Fibroblast of the aortic adventitia (primary cell): Measurements from ENCODE around the gene TTLL7. TPM values are rescaled to one million over a fixed set of nuclear protein-coding genes. Genes with fewer than 3 reads are reported as not detected.

Experiments used
- DNase-seq: peaks from one replicate; pipeline ENCODE4 v3.0.0-alpha.2; 2010; ENCODE audit warnings: low read depth
- H3K4me3 ChIP-seq: 2 replicates; pipeline ENCODE4 v1.5.1; 2011; ENCODE audit warnings: low read depth, mild to moderate bottlenecking, control low read depth, low read length, moderate library complexity
- total RNA-seq: library from RNA; depleted of rRNA; stranded (reverse); fragments of >200 nt; gene quantifications from 2 replicates; pipeline ENCODE4 v1.2.3, GENCODE V29; 2012; ENCODE audit warnings: low replicate concordance
- TF ChIP-seq, protein P1 (sequence below): IDR thresholded peaks from 2 replicates; pipeline ENCODE4 v1.5.1; 2011; ENCODE audit warnings: mild to moderate bottlenecking, low read length, control low read depth, inconsistent platforms; ENCODE audit not compliant: insufficient read depth

Gene TTLL7
- total RNA-seq, 1 donor: 20.9 TPM

DNA sequence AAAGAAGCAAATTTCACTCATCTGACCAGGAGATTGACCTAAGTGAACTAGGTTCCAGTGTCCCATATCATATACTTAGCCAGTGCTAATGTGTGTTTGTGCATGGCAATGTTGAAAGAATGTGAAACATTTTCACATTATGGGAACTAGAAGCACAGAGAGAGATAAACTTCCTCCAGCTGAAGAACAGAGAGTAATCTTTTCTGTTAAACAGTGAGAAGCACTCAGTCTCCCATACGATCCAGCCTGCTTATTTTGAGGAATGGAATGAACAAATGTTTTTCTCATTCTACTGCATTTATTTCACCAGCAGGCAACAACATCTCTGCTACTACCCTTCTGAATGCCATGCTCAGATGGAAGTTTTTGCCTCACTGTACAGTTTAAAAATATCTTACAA is 170.5 kb downstream of the TTLL7 start:
- TF ChIP-seq, protein P1, sequence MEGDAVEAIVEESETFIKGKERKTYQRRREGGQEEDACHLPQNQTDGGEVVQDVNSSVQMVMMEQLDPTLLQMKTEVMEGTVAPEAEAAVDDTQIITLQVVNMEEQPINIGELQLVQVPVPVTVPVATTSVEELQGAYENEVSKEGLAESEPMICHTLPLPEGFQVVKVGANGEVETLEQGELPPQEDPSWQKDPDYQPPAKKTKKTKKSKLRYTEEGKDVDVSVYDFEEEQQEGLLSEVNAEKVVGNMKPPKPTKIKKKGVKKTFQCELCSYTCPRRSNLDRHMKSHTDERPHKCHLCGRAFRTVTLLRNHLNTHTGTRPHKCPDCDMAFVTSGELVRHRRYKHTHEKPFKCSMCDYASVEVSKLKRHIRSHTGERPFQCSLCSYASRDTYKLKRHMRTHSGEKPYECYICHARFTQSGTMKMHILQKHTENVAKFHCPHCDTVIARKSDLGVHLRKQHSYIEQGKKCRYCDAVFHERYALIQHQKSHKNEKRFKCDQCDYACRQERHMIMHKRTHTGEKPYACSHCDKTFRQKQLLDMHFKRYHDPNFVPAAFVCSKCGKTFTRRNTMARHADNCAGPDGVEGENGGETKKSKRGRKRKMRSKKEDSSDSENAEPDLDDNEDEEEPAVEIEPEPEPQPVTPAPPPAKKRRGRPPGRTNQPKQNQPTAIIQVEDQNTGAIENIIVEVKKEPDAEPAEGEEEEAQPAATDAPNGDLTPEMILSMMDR: no peak
- no peak overlapping the region for H3K4me3 ChIP-seq
- no peak for DNase-seq

DNA sequence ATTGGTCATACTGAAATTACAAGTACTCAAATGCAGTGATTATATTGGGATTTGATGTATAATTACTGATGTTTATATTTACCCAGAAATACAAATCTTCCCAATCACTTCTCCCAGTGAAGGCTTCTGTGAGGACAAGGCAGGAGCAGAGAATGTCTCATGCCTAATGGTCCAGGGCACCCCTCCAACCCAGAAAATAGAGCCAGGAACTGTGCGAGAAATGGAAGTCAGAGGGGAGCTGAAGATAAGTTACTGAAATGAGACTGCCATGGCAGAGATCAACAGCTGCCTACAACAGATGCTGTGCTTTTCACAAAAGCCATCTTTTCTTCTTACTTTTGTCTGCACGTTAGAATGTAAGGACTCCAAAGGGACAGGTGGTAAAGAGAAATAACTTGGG is 171.2 kb downstream of the TTLL7 start:
- DNase-seq: no peak
- H3K4me3 ChIP-seq: no peak overlapping the region
- TF ChIP-seq, protein P1: no peak

DNA sequence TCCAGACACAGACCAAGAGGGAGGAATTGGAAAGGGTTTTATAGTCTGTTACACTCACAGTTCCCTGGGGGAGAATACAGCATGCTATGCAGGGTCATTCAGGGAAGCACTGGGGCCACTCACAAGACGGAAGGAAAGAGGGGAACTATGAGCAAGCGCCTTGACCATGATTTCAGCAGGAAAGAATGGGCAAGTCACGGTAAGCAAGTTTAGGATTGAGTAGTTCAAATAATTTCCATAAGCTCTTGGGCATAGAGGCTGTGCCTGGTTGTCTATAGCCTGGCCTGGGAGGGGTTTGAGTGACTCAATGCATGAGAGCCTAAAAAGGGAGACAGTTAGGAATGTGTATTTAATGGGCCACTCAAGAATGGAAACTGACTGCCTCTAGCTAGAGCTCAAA is 176.7 kb downstream of the TTLL7 start:
- DNase-seq: no peak
- TF ChIP-seq, protein P1: no peak
- no peak overlapping the region for H3K4me3 ChIP-seq

DNA sequence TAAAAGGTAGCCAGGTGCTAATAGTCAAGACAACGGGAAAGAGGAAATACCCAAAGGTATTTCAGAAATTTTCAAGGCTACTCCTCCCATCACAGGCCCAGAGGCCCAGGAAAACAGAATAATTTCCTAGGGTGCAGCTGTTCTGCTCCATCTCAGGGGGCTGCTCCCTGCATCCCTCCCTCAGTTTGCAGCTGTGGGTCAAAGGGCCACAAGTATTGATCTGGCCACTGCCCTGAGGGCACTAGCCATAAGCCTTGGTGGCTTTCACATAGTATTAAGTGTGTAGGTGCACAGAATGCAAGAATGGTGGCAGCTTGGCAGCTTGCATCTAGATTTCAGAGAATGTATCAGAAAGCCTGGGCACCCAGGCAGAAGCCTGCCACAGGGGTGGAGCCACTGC is 179.5 kb downstream of the TTLL7 start:
- no peak for DNase-seq
- no peak overlapping the region for H3K4me3 ChIP-seq
- TF ChIP-seq, protein P1: no peak

DNA sequence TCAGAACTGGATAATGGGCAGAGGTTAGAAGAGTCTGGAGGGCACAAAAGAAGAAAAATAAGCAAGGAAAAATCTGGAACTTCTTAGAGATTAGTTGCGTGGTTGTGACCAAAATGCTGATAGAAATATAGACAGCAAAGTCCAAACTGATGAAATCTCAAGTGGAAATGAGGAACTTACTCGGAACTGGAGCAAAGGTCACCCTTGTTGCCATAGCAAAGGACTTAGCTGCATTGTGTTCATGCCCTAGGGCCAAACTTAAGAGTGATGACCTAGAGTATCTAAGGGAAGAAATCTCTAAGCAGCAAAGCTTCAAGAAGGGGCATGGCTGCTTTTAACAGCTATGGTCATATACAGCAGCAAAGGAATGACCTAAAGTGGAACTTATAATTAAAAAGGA is 180.0 kb downstream of the TTLL7 start:
- H3K4me3 ChIP-seq: no peak overlapping the region
- peak; percentile 11 for DNase-seq
- TF ChIP-seq, protein P1: no peak

DNA sequence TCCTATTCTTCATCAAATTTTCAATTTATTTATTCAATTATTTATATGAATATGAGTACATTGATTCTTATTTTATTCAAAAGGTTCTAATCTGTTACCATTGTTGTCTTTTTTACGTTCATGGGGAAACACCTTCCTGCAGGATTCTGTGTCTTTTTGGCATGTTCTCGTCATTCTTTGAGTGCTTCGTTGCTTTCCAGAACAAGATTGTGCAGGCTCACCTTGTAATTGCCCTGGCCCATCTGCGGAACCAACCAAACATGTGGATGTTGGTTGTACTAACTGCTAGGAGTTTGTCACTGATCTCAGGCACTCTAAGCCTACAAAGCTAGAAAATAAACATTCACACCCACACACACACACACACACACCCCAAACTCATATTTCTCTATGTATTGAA is 182.1 kb downstream of the TTLL7 start:
- DNase-seq: no peak
- TF ChIP-seq, protein P1: no peak
- H3K4me3 ChIP-seq: no peak overlapping the region

DNA sequence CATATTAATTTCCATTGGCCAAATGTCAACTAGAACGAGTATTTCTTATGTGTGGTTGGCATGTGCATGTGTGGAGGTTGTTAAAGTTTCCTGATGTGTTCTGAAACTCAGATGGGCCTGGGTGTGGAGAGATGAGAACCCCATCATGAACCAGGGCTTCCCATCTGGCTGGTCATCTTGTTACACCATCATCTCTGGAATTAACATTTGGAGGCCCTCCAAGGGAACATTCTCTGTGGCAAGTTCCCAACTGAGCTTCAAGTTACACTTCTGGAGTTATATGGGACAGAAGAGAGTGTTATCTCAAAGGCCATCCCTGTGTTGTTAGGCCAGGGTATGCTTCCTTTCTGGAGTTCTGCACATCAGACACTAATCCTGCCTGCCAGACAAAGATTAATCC is 183.6 kb downstream of the TTLL7 start:
- peak; percentile 57 for DNase-seq
- H3K4me3 ChIP-seq: no peak overlapping the region
- TF ChIP-seq, protein P1: no peak
